Mammary epithelial cell (primary cell): Measurements from ENCODE around the gene MRPS17.

ENCODE experiments used
- EZH2 ChIP-seq: IDR thresholded peaks from 2 replicates; pipeline ENCODE4 v1.6.1; 2012; ENCODE audit warnings: low read length, inconsistent platforms, borderline replicate concordance
- TF ChIP-seq, protein P1 (sequence below), 2 donors: IDR thresholded peaks in 1 of 2; conservative IDR thresholded peaks in 1 of 2; 2 replicates each; pipeline ENCODE4 v1.5.1; 2011 to 2012; ENCODE audit warnings: inconsistent platforms in 2 of 2, low read length in 2 of 2, mild to moderate bottlenecking in 2 of 2, control low read depth in 1 of 2, low read depth in 1 of 2; ENCODE audit not compliant: insufficient read depth in 1 of 2; ENCODE audit errors: extremely low read depth in 1 of 2

DNA sequence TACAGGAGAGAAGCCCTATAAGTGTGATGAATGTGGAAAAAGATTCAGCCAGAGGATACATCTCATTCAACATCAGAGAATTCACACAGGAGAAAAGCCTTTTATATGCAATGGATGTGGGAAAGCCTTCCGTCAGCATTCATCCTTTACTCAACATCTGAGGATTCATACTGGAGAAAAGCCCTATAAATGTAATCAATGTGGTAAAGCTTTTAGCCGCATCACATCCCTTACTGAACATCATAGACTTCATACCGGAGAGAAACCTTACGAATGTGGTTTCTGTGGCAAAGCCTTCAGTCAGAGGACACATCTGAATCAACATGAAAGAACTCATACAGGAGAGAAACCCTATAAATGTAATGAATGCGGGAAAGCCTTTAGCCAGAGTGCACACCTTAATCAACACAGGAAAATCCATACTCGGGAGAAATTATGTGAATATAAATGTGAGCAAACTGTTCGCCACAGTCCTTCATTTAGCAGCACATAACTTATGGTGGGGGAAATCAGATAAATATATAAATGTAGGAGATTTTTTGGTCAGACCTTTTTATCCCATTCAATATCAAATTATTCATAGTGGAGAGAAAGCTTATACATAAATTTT lies 12.1 kb upstream of the MRPS17 start:
- TF ChIP-seq, protein P1, sequence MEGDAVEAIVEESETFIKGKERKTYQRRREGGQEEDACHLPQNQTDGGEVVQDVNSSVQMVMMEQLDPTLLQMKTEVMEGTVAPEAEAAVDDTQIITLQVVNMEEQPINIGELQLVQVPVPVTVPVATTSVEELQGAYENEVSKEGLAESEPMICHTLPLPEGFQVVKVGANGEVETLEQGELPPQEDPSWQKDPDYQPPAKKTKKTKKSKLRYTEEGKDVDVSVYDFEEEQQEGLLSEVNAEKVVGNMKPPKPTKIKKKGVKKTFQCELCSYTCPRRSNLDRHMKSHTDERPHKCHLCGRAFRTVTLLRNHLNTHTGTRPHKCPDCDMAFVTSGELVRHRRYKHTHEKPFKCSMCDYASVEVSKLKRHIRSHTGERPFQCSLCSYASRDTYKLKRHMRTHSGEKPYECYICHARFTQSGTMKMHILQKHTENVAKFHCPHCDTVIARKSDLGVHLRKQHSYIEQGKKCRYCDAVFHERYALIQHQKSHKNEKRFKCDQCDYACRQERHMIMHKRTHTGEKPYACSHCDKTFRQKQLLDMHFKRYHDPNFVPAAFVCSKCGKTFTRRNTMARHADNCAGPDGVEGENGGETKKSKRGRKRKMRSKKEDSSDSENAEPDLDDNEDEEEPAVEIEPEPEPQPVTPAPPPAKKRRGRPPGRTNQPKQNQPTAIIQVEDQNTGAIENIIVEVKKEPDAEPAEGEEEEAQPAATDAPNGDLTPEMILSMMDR (conservative IDR thresholded peaks at IDR 0.05 in 1 of 2, IDR thresholded peaks at IDR 0.05 in 1 of 2; ENCODE audit: extremely low read depth in 1 of 2, insufficient read depth in 1 of 2, low read depth in 1 of 2, low read length in 2 of 2): no peak
- no peak for TF ChIP-seq EZH2
